H1 (cell line): ENCODE data around the gene COL4A2.

Experiments used
- BACH1 ChIP-seq: IDR thresholded peaks from 2 replicates; pipeline ENCODE4 v1.6.1; 2012; ENCODE audit warnings: low read length, improper control_type of control experiment
- CEBPB ChIP-seq: IDR thresholded peaks from 2 replicates; pipeline ENCODE4 v1.6.1; 2012; ENCODE audit warnings: low read depth, low read length
- CREB1 ChIP-seq: IDR thresholded peaks from 2 replicates; pipeline ENCODE4 v1.6.1; 2012; ENCODE audit warnings: inconsistent platforms
- EZH2 ChIP-seq: fragments of 200-600 bp; sonication (generic); IDR thresholded peaks from 2 replicates; pipeline ENCODE4 v1.7.1; 2012; ENCODE audit warnings: low read depth, mild to moderate bottlenecking, moderate library complexity, low read length, inconsistent platforms; ENCODE audit not compliant: severe bottlenecking
- HDAC6 ChIP-seq: IDR thresholded peaks from one replicate; pipeline ENCODE4 v1.7.1; 2012; ENCODE audit warnings: low read depth, mild to moderate bottlenecking, inconsistent platforms, low read length, moderate library complexity
- JUND ChIP-seq: IDR thresholded peaks from 2 replicates; pipeline ENCODE4 v1.6.1; 2011; ENCODE audit warnings: mild to moderate bottlenecking, improper control_type of control experiment, low read length
- MAFK ChIP-seq: IDR thresholded peaks from 2 replicates; pipeline ENCODE4 v1.6.1; 2012; ENCODE audit warnings: low read depth, mild to moderate bottlenecking, improper control_type of control experiment, low read length
- PHF8 ChIP-seq: fragments of 200-600 bp; sonication (generic); conservative IDR thresholded peaks from 2 replicates; pipeline ENCODE4 v1.7.1; 2012; ENCODE audit warnings: low read depth, mild to moderate bottlenecking, inconsistent platforms, low read length, moderate library complexity
- POLR2A ChIP-seq, 2 experiments: IDR thresholded peaks; 1 replicate in 1 of 2; 2 replicates in 1 of 2; pipeline ENCODE4 v1.6.1; 2011; ENCODE audit warnings: low read depth in 2 of 2, low read length in 2 of 2, mild to moderate bottlenecking in 2 of 2; ENCODE audit errors: control extremely low read depth in 1 of 2
- RNF2 ChIP-seq: fragments of 200-900, 300-1000 bp; sonication (generic); IDR thresholded peaks from 2 replicates; pipeline ENCODE4 v1.7.1; 2016; ENCODE audit warnings: borderline replicate concordance, low read depth, mild to moderate bottlenecking, antibody characterized with exemption, low read length; ENCODE audit not compliant: poor library complexity, severe bottlenecking; ENCODE audit errors: missing control alignments
- TAF1 ChIP-seq: IDR thresholded peaks from 2 replicates; pipeline ENCODE4 v1.6.1; 2011; ENCODE audit warnings: mild to moderate bottlenecking, low read depth, low read length
- USF2 ChIP-seq: IDR thresholded peaks from 2 replicates; pipeline ENCODE4 v1.6.1; 2011; ENCODE audit warnings: low read length, improper control_type of control experiment
- YY1 ChIP-seq: IDR thresholded peaks from 2 replicates; pipeline ENCODE4 v1.6.1; 2011; ENCODE audit warnings: low read depth, mild to moderate bottlenecking, low read length
- TF ChIP-seq, protein P1 (sequence below), 3 experiments: IDR thresholded peaks; 1 replicate in 2 of 3; 2 replicates in 1 of 3; pipeline versions ENCODE4 v1.5.1 to v1.6.1; 2011; ENCODE audit warnings: low read length in 3 of 3, mild to moderate bottlenecking in 3 of 3, inconsistent platforms in 2 of 3, low read depth in 1 of 3, moderate library complexity in 1 of 3; ENCODE audit not compliant: insufficient read depth in 1 of 3; ENCODE audit errors: control extremely low read depth in 1 of 3

DNA sequence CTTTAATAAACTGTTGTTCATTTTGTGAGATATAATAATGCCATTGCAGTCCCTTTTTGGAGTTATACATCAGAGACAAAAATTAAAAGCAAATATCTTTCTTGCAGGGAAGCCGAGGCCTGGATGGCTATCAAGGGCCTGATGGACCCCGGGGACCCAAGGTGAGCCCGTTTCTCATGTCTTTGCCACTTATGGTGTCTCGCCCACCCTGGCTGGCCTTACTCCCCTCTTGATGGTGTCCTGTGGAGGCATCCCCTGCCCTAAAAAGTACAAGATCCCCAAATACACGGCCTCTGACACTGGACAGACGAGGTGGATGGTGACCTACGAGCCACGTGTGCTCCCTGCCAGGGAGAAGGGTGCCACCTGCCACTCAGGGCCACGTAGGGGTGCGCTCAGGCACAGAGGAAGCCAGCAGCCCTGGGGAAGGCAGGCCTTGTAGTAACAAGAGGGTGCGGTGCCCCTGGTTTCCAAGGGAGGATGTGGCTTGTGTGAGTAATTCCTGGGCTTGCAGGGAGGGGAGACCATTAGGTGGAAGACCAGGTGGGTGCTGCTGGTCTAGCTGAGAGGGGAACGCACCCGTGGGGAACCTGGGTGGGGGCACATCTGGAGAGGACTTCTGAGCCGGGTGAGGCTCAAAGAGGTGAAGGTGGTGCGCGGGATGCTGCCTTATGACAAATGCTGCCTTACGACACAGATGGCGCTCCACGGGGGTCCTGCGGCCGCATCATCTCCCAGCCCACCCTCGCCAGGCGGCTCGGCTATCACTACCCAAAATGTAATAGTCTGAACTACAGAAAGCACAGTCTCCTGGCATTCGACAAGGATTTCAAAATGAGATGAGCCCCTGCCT lies 138.9 kb downstream of the COL4A2 start:
- no peak for TF ChIP-seq POLR2A (IDR thresholded peaks at IDR 0.05; ENCODE audit: control extremely low read depth in 1 of 2, low read depth in 2 of 2, low read length in 2 of 2)
- TF ChIP-seq RNF2 = no peak
- no peak for TF ChIP-seq BACH1
- TF ChIP-seq, protein P1, sequence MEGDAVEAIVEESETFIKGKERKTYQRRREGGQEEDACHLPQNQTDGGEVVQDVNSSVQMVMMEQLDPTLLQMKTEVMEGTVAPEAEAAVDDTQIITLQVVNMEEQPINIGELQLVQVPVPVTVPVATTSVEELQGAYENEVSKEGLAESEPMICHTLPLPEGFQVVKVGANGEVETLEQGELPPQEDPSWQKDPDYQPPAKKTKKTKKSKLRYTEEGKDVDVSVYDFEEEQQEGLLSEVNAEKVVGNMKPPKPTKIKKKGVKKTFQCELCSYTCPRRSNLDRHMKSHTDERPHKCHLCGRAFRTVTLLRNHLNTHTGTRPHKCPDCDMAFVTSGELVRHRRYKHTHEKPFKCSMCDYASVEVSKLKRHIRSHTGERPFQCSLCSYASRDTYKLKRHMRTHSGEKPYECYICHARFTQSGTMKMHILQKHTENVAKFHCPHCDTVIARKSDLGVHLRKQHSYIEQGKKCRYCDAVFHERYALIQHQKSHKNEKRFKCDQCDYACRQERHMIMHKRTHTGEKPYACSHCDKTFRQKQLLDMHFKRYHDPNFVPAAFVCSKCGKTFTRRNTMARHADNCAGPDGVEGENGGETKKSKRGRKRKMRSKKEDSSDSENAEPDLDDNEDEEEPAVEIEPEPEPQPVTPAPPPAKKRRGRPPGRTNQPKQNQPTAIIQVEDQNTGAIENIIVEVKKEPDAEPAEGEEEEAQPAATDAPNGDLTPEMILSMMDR (IDR thresholded peaks at IDR 0.05; ENCODE audit: control extremely low read depth in 1 of 3, insufficient read depth in 1 of 3, low read depth in 1 of 3, low read length in 3 of 3) = no peak
- TF ChIP-seq MAFK = no peak
- TF ChIP-seq TAF1 = no peak
- no peak for TF ChIP-seq PHF8
- TF ChIP-seq JUND = no peak
- TF ChIP-seq CEBPB = no peak
- TF ChIP-seq HDAC6 = no peak
- no peak for TF ChIP-seq USF2
- TF ChIP-seq YY1 = no peak
- no peak for TF ChIP-seq EZH2
- no peak for TF ChIP-seq CREB1
